IPS-18c (cell line): ENCODE data around the gene PCTP.

Experiments
- H3K4me3 ChIP-seq: 2 replicates; pipeline ENCODE4 v1.7.0; 2013; ENCODE audit warnings: low read depth, mild to moderate bottlenecking, low read length, moderate library complexity; ENCODE audit not compliant: insufficient read depth
- H3K9me3 ChIP-seq: one replicate; pipeline ENCODE4 v1.6.1; 2013; ENCODE audit warnings: mild to moderate bottlenecking, low read length, moderate library complexity; ENCODE audit not compliant: control insufficient read depth, insufficient read depth

Gene PCTP

GRCh38 chr17:55722742-55723487, 27.9 kb upstream of the PCTP start, which contains the start of gene TMEM100:
Gene TMEM100 (minus strand): TSS chr17:55722864. CDS start chr17:55721070, 1,794 bp downstream.
- H3K9me3 ChIP-seq: no peaks in the 10 kb centered on the region
- H3K4me3 ChIP-seq: no peak within 1 kb of the TSS; the same call in 1 of the 2 replicates

GRCh38 chr17:55723488-55723848, 27.4 kb upstream of the PCTP start:
- H3K4me3 ChIP-seq: no peak overlapping the region
- no peaks in the 10 kb centered on the region for H3K9me3 ChIP-seq

- Histone ChIP-seq H3K4me3 (no peak overlapping the region), H3K9me3 (no peaks in the 10 kb centered on the region)
Observed at GRCh38 chr17:55726440-55726839, 24.4 kb upstream of the PCTP start.

- no peak overlapping the region for H3K4me3 ChIP-seq
Observed at GRCh38 chr17:55727275-55727674, 23.6 kb upstream of the PCTP start.

GRCh38 chr17:55727920-55728319, 22.9 kb upstream of the PCTP start:
- no peaks in the 10 kb centered on the region for H3K9me3 ChIP-seq

More at GRCh38 chr17:55727275-55727674, 23.6 kb upstream of the PCTP start:
- no peaks in the 10 kb centered on the region for H3K9me3 ChIP-seq

GRCh38 chr17:55728361-55728760, 22.5 kb upstream of the PCTP start:
- Histone ChIP-seq H3K9me3 (no peaks in the 10 kb centered on the region), H3K4me3 (no peak overlapping the region)

More at GRCh38 chr17:55727920-55728319, 22.9 kb upstream of the PCTP start:
- no peak overlapping the region for H3K4me3 ChIP-seq

GRCh38 chr17:55728833-55729232, 22.0 kb upstream of the PCTP start:
- no peak overlapping the region for H3K4me3 ChIP-seq
- no peaks in the 10 kb centered on the region for H3K9me3 ChIP-seq

- H3K4me3 ChIP-seq: no peak overlapping the region
- H3K9me3 ChIP-seq: no peaks in the 10 kb centered on the region
Observed at GRCh38 chr17:55729484-55729883, 21.4 kb upstream of the PCTP start.

GRCh38 chr17:55730380-55730779, 20.5 kb upstream of the PCTP start:
- no peaks in the 10 kb centered on the region for H3K9me3 ChIP-seq
- H3K4me3 ChIP-seq: no peak overlapping the region

- Histone ChIP-seq H3K4me3 (no peak overlapping the region), H3K9me3 (no peaks in the 10 kb centered on the region)
Observed at GRCh38 chr17:55730808-55731207, 20.0 kb upstream of the PCTP start.

GRCh38 chr17:55731586-55732250, 19.1 kb upstream of the PCTP start:
- H3K4me3 ChIP-seq: no peak overlapping the region

GRCh38 chr17:55734128-55734781, 16.6 kb upstream of the PCTP start:
- Histone ChIP-seq H3K9me3 (no peaks in the 10 kb centered on the region), H3K4me3 (no peak overlapping the region)

More at GRCh38 chr17:55731586-55732250, 19.1 kb upstream of the PCTP start:
- no peaks in the 10 kb centered on the region for H3K9me3 ChIP-seq

- Histone ChIP-seq H3K4me3 (no peak overlapping the region), H3K9me3 (no peaks in the 10 kb centered on the region)
Observed at GRCh38 chr17:55735731-55736405, 15.0 kb upstream of the PCTP start.

- no peaks in the 10 kb centered on the region for H3K9me3 ChIP-seq
Observed at GRCh38 chr17:55737976-55738501, 12.8 kb upstream of the PCTP start.

GRCh38 chr17:55740511-55741355, 10.1 kb upstream of the PCTP start:
- Histone ChIP-seq H3K9me3 (no peaks in the 10 kb centered on the region), H3K4me3 (no peak overlapping the region)

More at GRCh38 chr17:55737976-55738501, 12.8 kb upstream of the PCTP start:
- no peak overlapping the region for H3K4me3 ChIP-seq

GRCh38 chr17:55741356-55741700, 9.5 kb upstream of the PCTP start:
- Histone ChIP-seq H3K9me3 (no peaks in the 10 kb centered on the region), H3K4me3 (no peak overlapping the region)
